K562 (cell line): ENCODE data around the gene ABHD5. TPM values are rescaled to one million over a fixed set of nuclear protein-coding genes. Genes with fewer than 3 reads are reported as not detected.

Experiments used
- E2F4 ChIP-seq: sonication (generic); formaldehyde crosslinking; IDR thresholded peaks from 2 replicates; pipeline ENCODE4 v1.8.0; 2022; ENCODE audit warnings: mild to moderate bottlenecking, low read depth, missing genetic modification reagents
- FIP1L1 ChIP-seq: fragments of 200-400 bp; formaldehyde crosslinking; IDR thresholded peaks from 2 replicates; pipeline ENCODE4 v1.6.1; 2018; ENCODE audit warnings: mild to moderate bottlenecking, low read depth, low read length; ENCODE audit not compliant: poor library complexity, severe bottlenecking
- HDAC8 ChIP-seq: fragments of 450-650 bp; IDR thresholded peaks from 2 replicates; pipeline ENCODE4 v1.6.1; 2016; ENCODE audit warnings: mild to moderate bottlenecking, missing genetic modification characterization, moderate library complexity, missing compliant biosample characterization
- HLTF ChIP-seq: fragments of 450-650 bp; IDR thresholded peaks from 2 replicates; pipeline ENCODE4 v1.6.1; 2016
- MCM2 ChIP-seq: fragments of 450-650 bp; IDR thresholded peaks from 2 replicates; pipeline ENCODE4 v1.6.1; 2017; ENCODE audit warnings: low read depth, mild to moderate bottlenecking
- PRPF4 ChIP-seq: fragments of 200-400 bp; formaldehyde crosslinking; IDR thresholded peaks from one replicate; pipeline ENCODE4 v1.6.1; 2017; ENCODE audit warnings: low read length, low read depth, mild to moderate bottlenecking; ENCODE audit not compliant: insufficient read depth, poor library complexity, severe bottlenecking
- RB1 ChIP-seq: fragments of 450-650 bp; IDR thresholded peaks from 2 replicates; pipeline ENCODE4 v1.6.1; 2017; ENCODE audit warnings: low read depth, mild to moderate bottlenecking
- RBM34 ChIP-seq: fragments of 200-400 bp; formaldehyde crosslinking; IDR thresholded peaks from 2 replicates; pipeline ENCODE4 v1.6.1; 2018; ENCODE audit warnings: low read length, borderline replicate concordance; ENCODE audit not compliant: insufficient read depth
- SAP30 ChIP-seq: fragments of 200-600 bp; sonication (generic); IDR thresholded peaks from 2 replicates; pipeline ENCODE4 v1.6.1; 2012; ENCODE audit warnings: borderline replicate concordance, low read depth, mild to moderate bottlenecking, moderate library complexity, low read length, control low read depth, inconsistent platforms; ENCODE audit not compliant: insufficient read depth, poor library complexity, severe bottlenecking
- ZFP30 ChIP-seq: fragments of 250-450 bp; sonication (Bioruptor Pico); IDR thresholded peaks from 2 replicates; pipeline ENCODE4 v1.8.0; 2022; ENCODE audit warnings: moderate library complexity, mild to moderate bottlenecking, inconsistent platforms, borderline replicate concordance
- ZKSCAN1 ChIP-seq: fragments of 150-350 bp; IDR thresholded peaks from 2 replicates; pipeline ENCODE4 v1.6.1; 2016; ENCODE audit warnings: low read depth, low read length
- ZNF175 ChIP-seq: fragments of 200-800 bp; sonication (Bioruptor generic); IDR thresholded peaks from 2 replicates; pipeline ENCODE4 v1.6.1; 2016; ENCODE audit warnings: low read depth, mild to moderate bottlenecking, missing genetic modification characterization, missing compliant biosample characterization
- ZNF282 ChIP-seq: sonication (generic); formaldehyde crosslinking; IDR thresholded peaks from 2 replicates; pipeline ENCODE4 v1.8.1; 2023; ENCODE audit warnings: missing genetic modification reagents
- ZNF655 ChIP-seq: fragments of 250-450 bp; sonication (Bioruptor Pico); IDR thresholded peaks from 2 replicates; pipeline ENCODE4 v1.5.0; 2021
- ZNF766 ChIP-seq: fragments of 200-800 bp; sonication (Bioruptor generic); conservative IDR thresholded peaks from 2 replicates; pipeline ENCODE4 v1.6.1; 2016; ENCODE audit warnings: missing genetic modification characterization, missing compliant biosample characterization
- polyA plus RNA-seq, 8 experiments: library from polyadenylated mRNA; depleted of rRNA in 4 of 8; stranded (reverse) in 5 of 8; unstranded in 3 of 8; fragments of >200 nt; fragmentation: Nextera tagmentation in 2 of 8; fragmentation: Illumina TruSeq in 1 of 8; extraction: Ambion mirVana in 2 of 8; extraction: Trizol in 1 of 8; gene quantifications; 2 replicates each; pipeline versions ENCODE4 v1.2.1 to v1.2.3, GENCODE V29; 2011 to 2014; ENCODE audit warnings: inconsistent platforms in 1 of 8, missing spikeins in 1 of 8
- total RNA-seq, 7 experiments: library from RNA; depleted of rRNA in 6 of 7; stranded (reverse); fragments of >200 nt in 6 of 7; fragmentation: Illumina TruSeq in 2 of 7; extraction: Trizol in 2 of 7; gene quantifications; 2 replicates each; pipeline versions ENCODE4 v1.2.1 to v1.2.3, GENCODE V29; 2011 to 2021; ENCODE audit warnings: low replicate concordance in 1 of 7
- TF ChIP-seq, protein P1 (sequence below): sonication (generic); formaldehyde crosslinking; IDR thresholded peaks from 2 replicates; pipeline ENCODE4 v1.8.1; 2023; ENCODE audit warnings: missing genetic modification reagents, mild to moderate bottlenecking, borderline replicate concordance
- TF ChIP-seq, protein P2 (sequence below): fragments of 250-450 bp; sonication (Bioruptor Pico); IDR thresholded peaks from 2 replicates; pipeline ENCODE4 v1.4.0; 2020; ENCODE audit warnings: mild to moderate bottlenecking, moderate library complexity

The ABHD5 gene
- total and polyA plus RNA-seq, 9 of the 15 experiments (the other 6 are each of a cell fraction or from before 2014, with no cell fraction given), result 27.8 to 61.7 (median 39.9) TPM

GRCh38 chr3:43691120-43691995 lies 620 bp downstream of the ABHD5 start (continued):
- TF ChIP-seq HLTF (no peak), RB1 (no peak), ZNF175 (CRISPR knock-in tag) (peak; percentile 45), E2F4 (CRISPR knock-in tag) (peak; percentile 44; the same call in 1 of the 2 replicates), ZNF766 (CRISPR knock-in tag) (0 out of 2 replicates have a peak, but pooled peaks have one; percentile 21), SAP30 (peak; percentile 90), PRPF4 (peak; percentile 57), ZFP30 (CRISPR knock-in tag) (no peak), ZNF282 (CRISPR knock-in tag) (peak; percentile 91; the same call in 1 of the 2 replicates), ZNF655 (CRISPR knock-in tag) (no peak), ZKSCAN1 (peak; percentile 3; the same call in 1 of the 2 replicates), MCM2 (no peak), RBM34 (peak; percentile 87; the same call in 1 of the 2 replicates), HDAC8 (peak; percentile 34; the same call in 1 of the 2 replicates), FIP1L1 (peak; percentile 90)
- TF ChIP-seq, protein P1, sequence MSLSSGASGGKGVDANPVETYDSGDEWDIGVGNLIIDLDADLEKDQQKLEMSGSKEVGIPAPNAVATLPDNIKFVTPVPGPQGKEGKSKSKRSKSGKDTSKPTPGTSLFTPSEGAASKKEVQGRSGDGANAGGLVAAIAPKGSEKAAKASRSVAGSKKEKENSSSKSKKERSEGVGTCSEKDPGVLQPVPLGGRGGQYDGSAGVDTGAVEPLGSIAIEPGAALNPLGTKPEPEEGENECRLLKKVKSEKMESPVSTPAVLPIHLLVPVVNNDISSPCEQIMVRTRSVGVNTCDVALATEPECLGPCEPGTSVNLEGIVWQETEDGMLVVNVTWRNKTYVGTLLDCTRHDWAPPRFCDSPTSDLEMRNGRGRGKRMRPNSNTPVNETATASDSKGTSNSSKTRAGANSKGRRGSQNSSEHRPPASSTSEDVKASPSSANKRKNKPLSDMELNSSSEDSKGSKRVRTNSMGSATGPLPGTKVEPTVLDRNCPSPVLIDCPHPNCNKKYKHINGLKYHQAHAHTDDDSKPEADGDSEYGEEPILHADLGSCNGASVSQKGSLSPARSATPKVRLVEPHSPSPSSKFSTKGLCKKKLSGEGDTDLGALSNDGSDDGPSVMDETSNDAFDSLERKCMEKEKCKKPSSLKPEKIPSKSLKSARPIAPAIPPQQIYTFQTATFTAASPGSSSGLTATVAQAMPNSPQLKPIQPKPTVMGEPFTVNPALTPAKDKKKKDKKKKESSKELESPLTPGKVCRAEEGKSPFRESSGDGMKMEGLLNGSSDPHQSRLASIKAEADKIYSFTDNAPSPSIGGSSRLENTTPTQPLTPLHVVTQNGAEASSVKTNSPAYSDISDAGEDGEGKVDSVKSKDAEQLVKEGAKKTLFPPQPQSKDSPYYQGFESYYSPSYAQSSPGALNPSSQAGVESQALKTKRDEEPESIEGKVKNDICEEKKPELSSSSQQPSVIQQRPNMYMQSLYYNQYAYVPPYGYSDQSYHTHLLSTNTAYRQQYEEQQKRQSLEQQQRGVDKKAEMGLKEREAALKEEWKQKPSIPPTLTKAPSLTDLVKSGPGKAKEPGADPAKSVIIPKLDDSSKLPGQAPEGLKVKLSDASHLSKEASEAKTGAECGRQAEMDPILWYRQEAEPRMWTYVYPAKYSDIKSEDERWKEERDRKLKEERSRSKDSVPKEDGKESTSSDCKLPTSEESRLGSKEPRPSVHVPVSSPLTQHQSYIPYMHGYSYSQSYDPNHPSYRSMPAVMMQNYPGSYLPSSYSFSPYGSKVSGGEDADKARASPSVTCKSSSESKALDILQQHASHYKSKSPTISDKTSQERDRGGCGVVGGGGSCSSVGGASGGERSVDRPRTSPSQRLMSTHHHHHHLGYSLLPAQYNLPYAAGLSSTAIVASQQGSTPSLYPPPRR (CRISPR knock-in tag), result peak; percentile 65; the same call in 1 of the 2 replicates
- TF ChIP-seq, protein P2, sequence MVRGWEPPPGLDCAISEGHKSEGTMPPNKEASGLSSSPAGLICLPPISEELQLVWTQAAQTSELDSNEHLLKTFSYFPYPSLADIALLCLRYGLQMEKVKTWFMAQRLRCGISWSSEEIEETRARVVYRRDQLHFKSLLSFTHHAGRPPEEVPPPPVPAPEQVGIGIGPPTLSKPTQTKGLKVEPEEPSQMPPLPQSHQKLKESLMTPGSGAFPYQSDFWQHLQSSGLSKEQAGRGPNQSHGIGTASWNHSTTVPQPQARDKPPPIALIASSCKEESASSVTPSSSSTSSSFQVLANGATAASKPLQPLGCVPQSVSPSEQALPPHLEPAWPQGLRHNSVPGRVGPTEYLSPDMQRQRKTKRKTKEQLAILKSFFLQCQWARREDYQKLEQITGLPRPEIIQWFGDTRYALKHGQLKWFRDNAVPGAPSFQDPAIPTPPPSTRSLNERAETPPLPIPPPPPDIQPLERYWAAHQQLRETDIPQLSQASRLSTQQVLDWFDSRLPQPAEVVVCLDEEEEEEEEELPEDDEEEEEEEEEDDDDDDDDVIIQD (CRISPR knock-in tag), result 0 out of 2 replicates have a peak, but pooled peaks have one; percentile 4
